B cell (primary cell): ENCODE data around the gene ZFAND2A.

Experiments used
- CTCF ChIP-seq: fragments of 200-600 bp; IDR thresholded peaks from one replicate; pipeline ENCODE4 v1.8.0; 2022; ENCODE audit warnings: antibody characterized with exemption, mild to moderate bottlenecking
- EZH2 ChIP-seq: IDR thresholded peaks from 2 replicates; pipeline ENCODE4 v1.6.1; 2012; ENCODE audit warnings: borderline replicate concordance, low read depth, mild to moderate bottlenecking, moderate library complexity, low read length; ENCODE audit not compliant: insufficient read depth, poor library complexity, severe bottlenecking

DNA sequence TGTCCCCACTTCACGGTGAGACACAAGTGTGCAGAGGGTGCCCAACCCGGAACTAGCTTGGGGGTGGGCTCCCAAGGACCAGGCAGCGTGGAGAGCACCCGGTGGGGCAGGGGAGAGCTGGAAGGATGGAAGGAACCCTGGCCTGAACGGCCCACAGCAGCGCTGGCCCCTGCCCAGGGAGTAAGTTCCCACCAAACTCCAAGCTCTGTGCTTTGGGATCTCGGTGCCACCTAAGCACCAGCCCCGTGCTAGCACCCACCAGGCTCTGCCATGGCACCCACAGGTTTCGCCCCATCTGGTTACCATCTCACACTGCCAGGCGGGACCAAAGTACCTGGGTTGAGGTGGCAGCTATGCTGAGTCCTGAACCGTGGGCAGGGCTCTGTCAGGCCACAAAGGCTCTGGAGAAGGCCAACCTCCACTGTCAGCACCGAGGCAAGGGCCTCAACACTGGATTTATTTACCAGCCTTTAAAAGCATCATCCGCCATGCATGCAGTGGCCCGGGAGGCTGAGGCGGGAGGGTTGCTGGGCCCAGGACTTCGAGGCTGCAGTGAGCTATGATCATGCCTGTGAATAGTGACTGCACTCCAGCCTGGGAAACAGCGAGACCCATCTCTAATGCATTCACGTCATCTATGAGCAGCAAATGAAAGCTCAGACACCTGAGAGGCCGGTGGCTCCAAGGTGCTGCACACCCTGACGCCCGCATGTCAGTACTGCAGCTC lies 56.0 kb downstream of the ZFAND2A start:
- TF ChIP-seq CTCF (no peak), EZH2 (no peak)
